ENCODE measurements around the gene PDE6A. TPM values are rescaled to one million over a fixed set of nuclear protein-coding genes. Genes with fewer than 3 reads are reported as not detected.

Gene PDE6A
- total RNA-seq, 1 experiment from 2014 or later: not detected

- ATAC-seq (no peak), DNase-seq (ENCODE audit: low spot score) (no peak)
- Mint-ChIP-seq H3K27me3 (ENCODE audit: low read depth) (no peaks in the 10 kb centered on the region), H3K9me3 (no peaks in the 10 kb centered on the region), H3K36me3 (no peaks in the 10 kb centered on the region), H3K4me1 (peaks cover 6% of the 10 kb centered on the region; the same call in 1 of the 2 replicates), H3K27ac (no peak overlapping the region), H3K4me3 (no peak overlapping the region)
- no peak for TF ChIP-seq HMGA2 (CRISPR knock-in tag; IDR thresholded peaks at IDR 0.05)
- TF ChIP-seq ZNF317 (CRISPR knock-in tag; IDR thresholded peaks at IDR 0.05; ENCODE audit: borderline replicate concordance, low read depth): no peak
- TF ChIP-seq CREM (CRISPR knock-in tag; IDR thresholded peaks at IDR 0.05): no peak
- TF ChIP-seq, protein P1, sequence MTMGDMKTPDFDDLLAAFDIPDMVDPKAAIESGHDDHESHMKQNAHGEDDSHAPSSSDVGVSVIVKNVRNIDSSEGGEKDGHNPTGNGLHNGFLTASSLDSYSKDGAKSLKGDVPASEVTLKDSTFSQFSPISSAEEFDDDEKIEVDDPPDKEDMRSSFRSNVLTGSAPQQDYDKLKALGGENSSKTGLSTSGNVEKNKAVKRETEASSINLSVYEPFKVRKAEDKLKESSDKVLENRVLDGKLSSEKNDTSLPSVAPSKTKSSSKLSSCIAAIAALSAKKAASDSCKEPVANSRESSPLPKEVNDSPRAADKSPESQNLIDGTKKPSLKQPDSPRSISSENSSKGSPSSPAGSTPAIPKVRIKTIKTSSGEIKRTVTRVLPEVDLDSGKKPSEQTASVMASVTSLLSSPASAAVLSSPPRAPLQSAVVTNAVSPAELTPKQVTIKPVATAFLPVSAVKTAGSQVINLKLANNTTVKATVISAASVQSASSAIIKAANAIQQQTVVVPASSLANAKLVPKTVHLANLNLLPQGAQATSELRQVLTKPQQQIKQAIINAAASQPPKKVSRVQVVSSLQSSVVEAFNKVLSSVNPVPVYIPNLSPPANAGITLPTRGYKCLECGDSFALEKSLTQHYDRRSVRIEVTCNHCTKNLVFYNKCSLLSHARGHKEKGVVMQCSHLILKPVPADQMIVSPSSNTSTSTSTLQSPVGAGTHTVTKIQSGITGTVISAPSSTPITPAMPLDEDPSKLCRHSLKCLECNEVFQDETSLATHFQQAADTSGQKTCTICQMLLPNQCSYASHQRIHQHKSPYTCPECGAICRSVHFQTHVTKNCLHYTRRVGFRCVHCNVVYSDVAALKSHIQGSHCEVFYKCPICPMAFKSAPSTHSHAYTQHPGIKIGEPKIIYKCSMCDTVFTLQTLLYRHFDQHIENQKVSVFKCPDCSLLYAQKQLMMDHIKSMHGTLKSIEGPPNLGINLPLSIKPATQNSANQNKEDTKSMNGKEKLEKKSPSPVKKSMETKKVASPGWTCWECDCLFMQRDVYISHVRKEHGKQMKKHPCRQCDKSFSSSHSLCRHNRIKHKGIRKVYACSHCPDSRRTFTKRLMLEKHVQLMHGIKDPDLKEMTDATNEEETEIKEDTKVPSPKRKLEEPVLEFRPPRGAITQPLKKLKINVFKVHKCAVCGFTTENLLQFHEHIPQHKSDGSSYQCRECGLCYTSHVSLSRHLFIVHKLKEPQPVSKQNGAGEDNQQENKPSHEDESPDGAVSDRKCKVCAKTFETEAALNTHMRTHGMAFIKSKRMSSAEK (CRISPR knock-in tag; IDR thresholded peaks at IDR 0.05; ENCODE audit: borderline replicate concordance): no peak
- TF ChIP-seq JAZF1 (CRISPR knock-in tag; IDR thresholded peaks at IDR 0.05): no peak
- no peak for TF ChIP-seq ATF6 (CRISPR knock-in tag; IDR thresholded peaks at IDR 0.05)
- TF ChIP-seq ZNF512 (CRISPR knock-in tag; IDR thresholded peaks at IDR 0.05; ENCODE audit: borderline replicate concordance): no peak
- TF ChIP-seq, protein P2, sequence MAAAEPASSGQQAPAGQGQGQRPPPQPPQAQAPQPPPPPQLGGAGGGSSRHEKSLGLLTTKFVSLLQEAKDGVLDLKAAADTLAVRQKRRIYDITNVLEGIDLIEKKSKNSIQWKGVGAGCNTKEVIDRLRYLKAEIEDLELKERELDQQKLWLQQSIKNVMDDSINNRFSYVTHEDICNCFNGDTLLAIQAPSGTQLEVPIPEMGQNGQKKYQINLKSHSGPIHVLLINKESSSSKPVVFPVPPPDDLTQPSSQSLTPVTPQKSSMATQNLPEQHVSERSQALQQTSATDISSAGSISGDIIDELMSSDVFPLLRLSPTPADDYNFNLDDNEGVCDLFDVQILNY (CRISPR knock-in tag; IDR thresholded peaks at IDR 0.05): no peak
- TF ChIP-seq IRF2 (CRISPR knock-in tag; IDR thresholded peaks at IDR 0.05; ENCODE audit: borderline replicate concordance, low read depth): no peak
- TF ChIP-seq ZNF423 (CRISPR knock-in tag; IDR thresholded peaks at IDR 0.05): no peak
- TF ChIP-seq NR3C1 (CRISPR knock-in tag; conservative IDR thresholded peaks at IDR 0.05; ENCODE audit: low read depth): no peak
- TF ChIP-seq, protein P3, sequence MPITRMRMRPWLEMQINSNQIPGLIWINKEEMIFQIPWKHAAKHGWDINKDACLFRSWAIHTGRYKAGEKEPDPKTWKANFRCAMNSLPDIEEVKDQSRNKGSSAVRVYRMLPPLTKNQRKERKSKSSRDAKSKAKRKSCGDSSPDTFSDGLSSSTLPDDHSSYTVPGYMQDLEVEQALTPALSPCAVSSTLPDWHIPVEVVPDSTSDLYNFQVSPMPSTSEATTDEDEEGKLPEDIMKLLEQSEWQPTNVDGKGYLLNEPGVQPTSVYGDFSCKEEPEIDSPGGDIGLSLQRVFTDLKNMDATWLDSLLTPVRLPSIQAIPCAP (CRISPR knock-in tag; IDR thresholded peaks at IDR 0.05): no peak
- TF ChIP-seq JUN (CRISPR knock-in tag; IDR thresholded peaks at IDR 0.05): no peak
- no peak for TF ChIP-seq ZBTB21 (CRISPR knock-in tag; IDR thresholded peaks at IDR 0.05; ENCODE audit: borderline replicate concordance)
- ChIA-PET POLR2A (no interaction called here), CTCF (interaction anchor here (0.9 kb wide), 1 partner anchor 16 kb away, joined by 3 read pairs; no protein-coding TSS in a partner anchor)
Measured at GRCh38 chr5:149939546-149939945, 5.0 kb downstream of the PDE6A start.

GRCh38 chr5:149938791-149939358 is 5.7 kb downstream of the PDE6A start:
- H3K27ac Mint-ChIP-seq: no peak overlapping the region
- no peak for ATAC-seq
- POLR2A ChIA-PET: no interaction called here
- no peak for TF ChIP-seq FOXP4 (CRISPR knock-in tag; IDR thresholded peaks at IDR 0.05)
- no peak for TF ChIP-seq HMGXB4 (CRISPR knock-in tag; IDR thresholded peaks at IDR 0.05)
- TF ChIP-seq KAT7 (CRISPR knock-in tag; IDR thresholded peaks at IDR 0.05; ENCODE audit: borderline replicate concordance): no peak
- TF ChIP-seq RELA (CRISPR knock-in tag; IDR thresholded peaks at IDR 0.05; ENCODE audit: borderline replicate concordance): no peak
- no peak for TF ChIP-seq SMAD4 (CRISPR knock-in tag; IDR thresholded peaks at IDR 0.05)
- TF ChIP-seq TP53 (CRISPR knock-in tag; IDR thresholded peaks at IDR 0.05): no peak
- TF ChIP-seq SP1 (CRISPR knock-in tag; conservative IDR thresholded peaks at IDR 0.05): no peak
- no peak for TF ChIP-seq NFE2L1 (CRISPR knock-in tag; IDR thresholded peaks at IDR 0.05)

More at GRCh38 chr5:149938791-149939358, 5.7 kb downstream of the PDE6A start:
- Mint-ChIP-seq H3K36me3 (no peaks in the 10 kb centered on the region), H3K27me3 (ENCODE audit: low read depth) (no peaks in the 10 kb centered on the region), H3K4me3 (no peak overlapping the region), H3K4me1 (peaks cover 6% of the 10 kb centered on the region; the same call in 1 of the 2 replicates), H3K9me3 (no peaks in the 10 kb centered on the region)
- CTCF ChIA-PET: interaction anchor here (0.9 kb wide), 1 partner anchor 17 kb away, joined by 3 read pairs; no protein-coding TSS in a partner anchor
- DNase-seq (ENCODE audit: low spot score): no peak

Data from WTC11 (cell line).